ENCODE measurements around the gene SEMA3D. TPM values are rescaled to one million over a fixed set of nuclear protein-coding genes. Genes with fewer than 3 reads are reported as not detected.

SEMA3D gene
- polyA plus RNA-seq, 2 of the 4 experiments (the other 2 are of a cell fraction): 0.04 to 0.13 TPM

- TF ChIP-seq CEBPB (IDR thresholded peaks at IDR 0.05) (no peak), JUN (IDR thresholded peaks at IDR 0.05) (no peak), E2F6 (IDR thresholded peaks at IDR 0.05; ENCODE audit: borderline replicate concordance, low read depth) (no peak), CBX8 (IDR thresholded peaks at IDR 0.05) (no peak), NR3C1 (IDR thresholded peaks at IDR 0.05) (no peak), CHD2 (IDR thresholded peaks at IDR 0.05; ENCODE audit: low read length, partially characterized antibody) (no peak)
Measured at GRCh38 chr7:85095806-85096205, 91.0 kb downstream of the SEMA3D start (continued).

- Histone ChIP-seq H3K4me3 (no peak overlapping the region), H3K4me2 (no peak overlapping the region), H3K4me1 (no peaks in the 10 kb centered on the region), H3K27ac (no peak overlapping the region), H3K9me3 (no peaks in the 10 kb centered on the region)
- POLR2A ChIA-PET: no interaction called here
- no peak for FAIRE-seq
- no peak for TF ChIP-seq ESRRA (IDR thresholded peaks at IDR 0.05; ENCODE audit: borderline replicate concordance, low read length)
- no peak for TF ChIP-seq RARB (CRISPR knock-in tag; IDR thresholded peaks at IDR 0.05)
- TF ChIP-seq ZSCAN20 (CRISPR knock-in tag; IDR thresholded peaks at IDR 0.05): no peak
- TF ChIP-seq RCOR1 (IDR thresholded peaks at IDR 0.05; ENCODE audit: low read depth, low read length): no peak
- no peak for TF ChIP-seq FOSL2 (IDR thresholded peaks at IDR 0.05)
- TF ChIP-seq FOSL2 (CRISPR knock-in tag; IDR thresholded peaks at IDR 0.05): no peak
- no peak for TF ChIP-seq ZFP36 (IDR thresholded peaks at IDR 0.05; ENCODE audit: borderline replicate concordance, partially characterized antibody)
- TF ChIP-seq MAZ (IDR thresholded peaks at IDR 0.05; ENCODE audit: borderline replicate concordance, low read depth, low read length): no peak
- TF ChIP-seq MAX (IDR thresholded peaks at IDR 0.05): no peak
- TF ChIP-seq NR3C1 (IDR thresholded peaks at IDR 0.05): no peak
- no peak for TF ChIP-seq ZC3H11A (IDR thresholded peaks at IDR 0.05)
- TF ChIP-seq SMC3 (IDR thresholded peaks at IDR 0.05): no peak
- no peak for TF ChIP-seq E2F6 (IDR thresholded peaks at IDR 0.05; ENCODE audit: borderline replicate concordance, low read depth)
- TF ChIP-seq BCL3 (IDR thresholded peaks at IDR 0.05): no peak
- TF ChIP-seq CBX2 (IDR thresholded peaks at IDR 0.05; ENCODE audit: borderline replicate concordance, low read depth): no peak
- TF ChIP-seq CEBPB (IDR thresholded peaks at IDR 0.05): no peak
- 88% methylated on average over 2 of the region's 2 CpGs for WGBS (ENCODE audit: missing lambda C conversion rate)
- no peak for DNase-seq (ENCODE audit: low read depth in 1 of 2, low spot score in 1 of 2)
- no peak for ATAC-seq
- CTCF ChIA-PET: no interaction called here
Measured at GRCh38 chr7:85095366-85095765, 91.5 kb downstream of the SEMA3D start.

GRCh38 chr7:85094046-85094725 lies 92.7 kb downstream of the SEMA3D start:
- 20% methylated on average over 3 of the region's 3 CpGs for WGBS (ENCODE audit: missing lambda C conversion rate)
- no peak for DNase-seq (ENCODE audit: low read depth in 1 of 2, low spot score in 1 of 2)
- Histone ChIP-seq H3K4me3 (no peak overlapping the region), H3K9me3 (no peaks in the 10 kb centered on the region), H3K4me2 (no peak overlapping the region), H3K27ac (no peak overlapping the region), H3K4me1 (no peaks in the 10 kb centered on the region)
- ChIA-PET CTCF (interaction anchor here (0.8 to 1.4 kb wide), 2 partner anchors 11 to 216 kb away, joined by 3 read pairs; no protein-coding TSS in a partner anchor), POLR2A (no interaction called here)
- no peak for TF ChIP-seq CHD2 (IDR thresholded peaks at IDR 0.05; ENCODE audit: low read length, partially characterized antibody)
- no peak for ATAC-seq
- FAIRE-seq: no peak

- H3K4me2 ChIP-seq: no peak overlapping the region
- WGBS (ENCODE audit: missing lambda C conversion rate): 47% methylated on average over 4 of the region's 4 CpGs
- ChIA-PET POLR2A (no interaction called here), CTCF (no interaction called here)
- no peak for DNase-seq (ENCODE audit: low read depth in 1 of 2, low spot score in 1 of 2)
- H3K9me3 ChIP-seq: no peaks in the 10 kb centered on the region
- no peak for ATAC-seq
- no peak overlapping the region for H3K4me3 ChIP-seq
- no peak for FAIRE-seq
- TF ChIP-seq BCL3 (IDR thresholded peaks at IDR 0.05) (no peak), POLR2A (IDR thresholded peaks at IDR 0.05; ENCODE audit: low read length) (no peak)
- H3K27ac ChIP-seq: no peak overlapping the region
- no peaks in the 10 kb centered on the region for H3K4me1 ChIP-seq
Measured at GRCh38 chr7:85091565-85091928, 95.3 kb downstream of the SEMA3D start.
